GM19099 (cell line): Measurements from ENCODE around the gene TMEM272.

ENCODE experiments used
- POLR2A ChIP-seq: IDR thresholded peaks from 3 replicates; pipeline ENCODE4 v1.6.1; 2011; ENCODE audit warnings: low read depth; ENCODE audit not compliant: insufficient read length; ENCODE audit errors: extremely low read depth

TMEM272 gene

DNA sequence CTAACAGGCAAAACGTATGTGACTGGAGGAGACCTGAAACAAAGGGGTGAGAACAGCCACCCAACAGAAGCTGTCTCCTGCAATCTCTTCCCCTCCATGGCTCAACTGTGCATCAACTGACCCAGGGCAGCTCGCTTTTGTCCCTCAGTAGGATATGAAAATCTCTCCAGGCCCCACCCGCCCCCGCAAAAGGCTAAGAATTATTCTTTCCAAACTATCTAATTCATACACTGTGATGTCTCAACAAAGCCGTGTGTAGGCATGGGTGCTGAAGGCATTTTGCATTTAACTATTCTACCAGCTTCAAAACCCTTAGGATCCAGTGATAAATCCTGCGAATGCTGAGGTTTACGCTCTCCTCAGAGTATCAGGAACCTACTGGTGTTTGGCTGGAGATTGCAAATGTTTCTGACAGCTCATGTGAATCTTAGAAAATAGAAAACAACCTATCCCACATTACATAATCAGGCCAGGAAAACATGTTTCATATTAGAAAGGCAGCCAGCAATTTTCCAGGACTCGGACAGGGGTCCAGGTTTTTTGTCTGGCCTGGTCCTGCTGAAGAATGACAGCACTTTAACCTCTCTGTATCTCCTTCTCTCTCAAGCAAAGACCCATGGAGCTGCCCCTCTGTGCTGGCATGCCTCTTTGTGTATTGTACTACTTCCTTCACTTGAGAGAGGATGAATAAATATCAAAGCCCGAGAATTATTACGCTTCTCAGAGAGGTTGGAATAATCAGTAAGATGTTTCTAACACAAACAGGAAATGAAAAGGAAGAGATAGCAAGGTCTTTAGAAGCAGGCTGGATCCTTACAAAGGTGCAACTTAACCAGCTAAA, 58.3 kb downstream of the TMEM272 start:
- TF ChIP-seq POLR2A: no peak

DNA sequence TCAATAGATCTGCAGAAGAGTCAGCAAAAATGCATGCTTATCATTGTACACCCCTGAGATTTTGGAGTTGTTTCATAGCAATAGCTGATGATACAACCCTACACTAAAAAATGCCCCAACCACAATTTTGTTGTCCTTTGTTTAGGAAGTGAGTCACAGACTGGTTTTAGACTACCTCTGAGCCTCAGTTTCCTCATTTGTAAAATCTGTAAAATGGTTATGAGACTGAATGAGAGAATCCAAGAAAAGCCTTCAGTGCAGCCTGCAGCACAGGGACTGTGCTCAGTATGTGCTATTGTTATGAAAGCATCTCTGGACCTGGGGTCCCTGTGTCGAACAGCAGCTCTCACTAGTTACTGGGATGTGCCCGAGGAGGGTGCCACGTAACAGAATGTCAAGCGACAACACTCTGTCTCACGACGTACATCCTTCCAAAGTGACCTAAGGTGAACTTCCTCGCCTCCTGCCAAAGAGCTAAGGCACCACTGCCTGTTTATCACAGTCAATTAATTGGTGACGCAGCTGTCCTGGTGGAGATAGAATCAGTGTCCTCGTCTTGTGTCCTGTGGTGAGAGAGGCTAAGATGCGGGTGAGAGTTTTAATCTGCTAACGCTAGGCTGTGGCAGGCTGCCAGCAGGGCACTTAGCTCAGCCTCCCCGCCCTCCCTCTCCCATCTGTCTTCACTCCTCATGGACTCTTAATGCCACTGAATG, 59.1 kb downstream of the TMEM272 start:
- TF ChIP-seq POLR2A: no peak

GRCh38 chr13:51784097-51784496, 60.9 kb downstream of the TMEM272 start:
- TF ChIP-seq POLR2A: no peak

GRCh38 chr13:51783428-51784094, 61.4 kb downstream of the TMEM272 start:
- TF ChIP-seq POLR2A: no peak

- TF ChIP-seq POLR2A: no peak
These were observed 62.8 kb downstream of the TMEM272 start for GRCh38 chr13:51782026-51782710.

DNA sequence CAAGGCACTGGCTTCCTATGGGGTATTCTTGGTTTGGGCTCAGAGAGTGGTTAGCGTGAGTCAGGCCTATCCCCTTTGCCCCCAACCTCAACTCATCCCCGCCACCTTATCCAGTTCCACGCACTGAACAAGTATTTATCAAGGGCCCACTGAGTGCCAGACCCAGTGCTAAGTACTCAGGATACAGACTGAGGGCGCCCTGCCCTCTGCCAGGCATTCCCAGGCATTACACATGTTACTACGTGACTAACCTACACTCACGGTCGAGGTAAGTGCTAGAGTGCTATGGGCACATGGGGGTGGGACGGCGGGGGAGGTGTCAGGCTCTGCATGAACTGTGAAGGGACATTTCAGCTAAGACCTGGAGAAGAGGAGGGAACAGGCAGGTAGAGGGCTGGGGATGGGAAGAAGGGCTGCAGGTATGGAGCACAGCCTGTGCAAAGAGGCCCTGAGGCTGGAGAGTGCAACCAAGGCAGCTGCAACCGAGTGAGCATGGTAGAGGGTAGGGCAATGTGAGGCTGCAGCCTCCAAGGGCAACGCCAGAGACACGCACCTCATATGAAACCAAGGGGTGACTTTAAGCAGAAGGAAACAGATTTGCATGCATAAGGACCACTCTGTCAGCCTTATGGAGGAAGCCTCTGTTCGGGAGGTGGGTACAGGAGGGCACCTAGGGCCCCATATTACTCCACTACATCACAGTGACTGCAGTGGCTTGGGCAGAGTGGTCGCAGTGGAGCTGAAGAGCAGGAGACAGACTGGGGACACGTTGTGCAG, 63.5 kb downstream of the TMEM272 start:
- no peak for TF ChIP-seq POLR2A

DNA sequence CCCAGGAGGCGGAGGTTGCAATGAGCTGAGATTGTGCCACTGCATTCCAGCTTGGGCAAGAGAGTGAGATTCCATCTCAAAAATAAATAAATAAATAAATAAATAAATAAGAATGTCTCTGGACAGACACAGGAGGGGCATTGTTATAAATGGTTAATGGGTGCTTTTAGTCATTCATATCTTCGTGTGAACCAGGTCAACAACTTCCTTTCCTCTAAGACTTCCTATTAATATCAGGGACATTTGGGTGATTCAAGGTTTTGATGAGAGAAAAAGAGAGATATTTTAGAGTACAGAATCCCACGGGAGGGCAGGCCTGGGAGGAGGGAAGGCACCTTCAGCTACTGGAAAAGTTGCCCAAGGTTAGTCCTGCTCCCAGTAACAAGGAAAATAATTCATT, 64.9 kb downstream of the TMEM272 start:
- TF ChIP-seq POLR2A: no peak

GRCh38 chr13:51778392-51778791, 66.6 kb downstream of the TMEM272 start:
- no peak for TF ChIP-seq POLR2A

GRCh38 chr13:51777921-51778320, 67.1 kb downstream of the TMEM272 start:
- no peak for TF ChIP-seq POLR2A

- no peak for TF ChIP-seq POLR2A
These were observed 68.8 kb downstream of the TMEM272 start for GRCh38 chr13:51776179-51776578.

GRCh38 chr13:51773515-51773914, 71.5 kb downstream of the TMEM272 start:
- no peak for TF ChIP-seq POLR2A

DNA sequence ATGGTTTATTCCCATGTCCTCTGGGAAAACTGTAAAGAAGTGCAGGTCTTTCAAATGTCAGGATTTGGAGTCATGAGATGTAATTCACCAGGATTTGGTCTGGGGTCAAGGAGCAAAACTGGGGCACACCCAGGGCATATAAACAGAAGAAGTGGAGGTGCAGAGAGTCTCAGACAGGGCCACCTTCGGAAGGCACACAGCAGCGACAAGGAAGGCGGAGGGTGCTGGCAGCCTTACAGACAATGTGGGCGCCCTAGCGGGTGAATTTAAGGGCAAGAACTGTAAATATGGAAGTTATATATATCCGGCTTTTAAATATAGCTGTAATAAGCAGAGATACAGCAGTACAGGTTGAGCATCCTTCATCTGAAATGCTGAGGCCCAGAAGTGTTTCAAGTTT, 72.2 kb downstream of the TMEM272 start:
- no peak for TF ChIP-seq POLR2A

- no peak for TF ChIP-seq POLR2A
These were observed 72.9 kb downstream of the TMEM272 start for GRCh38 chr13:51772105-51772455.

DNA sequence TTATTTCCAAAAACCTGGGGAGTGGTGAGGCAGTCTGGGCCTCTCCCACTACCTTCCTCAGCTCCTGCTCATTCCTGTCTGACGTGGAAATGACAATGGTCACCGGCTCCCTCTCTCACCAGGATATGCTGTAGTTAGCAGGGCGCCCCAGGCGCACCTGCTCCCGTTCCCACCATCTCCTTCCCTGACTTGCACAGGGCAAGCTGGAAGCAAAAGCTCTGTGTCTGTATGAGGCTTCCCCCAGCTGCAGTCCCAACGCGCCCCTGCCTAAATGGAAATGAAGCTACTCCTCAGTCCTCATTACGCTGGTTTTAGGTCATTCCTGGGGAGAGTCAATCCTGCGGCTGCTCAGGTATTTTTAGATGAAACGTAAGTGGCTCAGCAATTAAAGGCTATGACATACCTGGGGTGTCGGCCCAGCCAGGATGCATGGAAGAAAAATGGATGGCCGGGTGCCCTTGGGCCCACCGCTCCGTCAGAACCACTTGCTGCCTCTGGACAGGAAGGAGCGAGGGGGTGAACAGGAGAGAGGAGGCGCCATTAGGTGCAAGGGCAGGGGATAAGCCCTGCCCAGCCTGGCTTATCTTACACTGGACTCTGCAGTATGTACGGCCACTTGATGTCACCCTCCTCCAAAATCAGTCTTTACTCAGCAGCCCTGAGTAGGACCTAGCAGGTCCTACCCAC, 73.4 kb downstream of the TMEM272 start:
- no peak for TF ChIP-seq POLR2A
